Neuronal stem cell (in vitro differentiated cells): ENCODE measurements around the gene UCHL5. TPM values are rescaled to one million over a fixed set of nuclear protein-coding genes. Genes with fewer than 3 reads are reported as not detected.

Experiments used
- DNase-seq: peaks from one replicate; pipeline ENCODE4 v3.0.0-alpha.2; 2013; ENCODE audit warnings: low spot score
- H2AFZ ChIP-seq: one replicate; pipeline ENCODE4 v1.6.1; 2013; ENCODE audit warnings: mild to moderate bottlenecking, low read length, inconsistent platforms
- H2AK5ac ChIP-seq: 2 replicates; pipeline ENCODE4 v1.6.1; 2013; ENCODE audit warnings: low read depth, mild to moderate bottlenecking, inconsistent platforms, low read length, moderate library complexity, mixed read lengths
- H2BK120ac ChIP-seq: 2 replicates; pipeline ENCODE4 v1.6.1; 2013; ENCODE audit warnings: low read depth, mild to moderate bottlenecking, inconsistent platforms, low read length, moderate library complexity, mixed read lengths
- H2BK12ac ChIP-seq: one replicate; pipeline ENCODE4 v1.6.1; 2013; ENCODE audit warnings: low read length, inconsistent platforms
- H2BK15ac ChIP-seq: 2 replicates; pipeline ENCODE4 v1.6.1; 2013; ENCODE audit warnings: mild to moderate bottlenecking, low read length, inconsistent platforms, mixed read lengths
- H2BK5ac ChIP-seq: one replicate; pipeline ENCODE4 v1.6.1; 2013; ENCODE audit warnings: inconsistent platforms, mild to moderate bottlenecking, low read length, moderate library complexity
- H3K14ac ChIP-seq: one replicate; pipeline ENCODE4 v1.6.1; 2013; ENCODE audit warnings: low read length, inconsistent platforms
- H3K18ac ChIP-seq: 2 replicates; pipeline ENCODE4 v1.6.1; 2013; ENCODE audit warnings: low read length, inconsistent platforms
- H3K23ac ChIP-seq: 2 replicates; pipeline ENCODE4 v1.6.1; 2013; ENCODE audit warnings: low read depth, mild to moderate bottlenecking, mixed read lengths, low read length, inconsistent platforms; ENCODE audit not compliant: poor library complexity
- H3K27ac ChIP-seq: replicated peaks from 3 replicates; pipeline ENCODE4 v1.5.1; 2013; ENCODE audit warnings: low read length, inconsistent platforms
- H3K27me3 ChIP-seq, 3 experiments: 2 replicates each; pipeline ENCODE4 v1.6.1; 2013; ENCODE audit warnings: low read length in 3 of 3, mild to moderate bottlenecking in 2 of 3, inconsistent platforms in 1 of 3, low read depth in 1 of 3, mixed read lengths in 1 of 3, moderate library complexity in 1 of 3; ENCODE audit not compliant: control insufficient read depth in 3 of 3, insufficient read depth in 3 of 3
- H3K36me3 ChIP-seq, 2 donors: replicated peaks in 1 of 2; 2 replicates each; pipeline ENCODE4 v1.6.1; 2013; ENCODE audit warnings: low read length in 2 of 2; ENCODE audit not compliant: control insufficient read depth in 2 of 2, insufficient read depth in 2 of 2
- H3K4ac ChIP-seq: 2 replicates; pipeline ENCODE4 v1.6.1; 2013; ENCODE audit warnings: inconsistent platforms, mild to moderate bottlenecking, low read length, moderate library complexity
- H3K4me1 ChIP-seq, 2 donors: 1 replicate in 1 of 2; 2 replicates in 1 of 2; pipeline ENCODE4 v1.6.1; 2013; ENCODE audit warnings: low read length in 2 of 2, low read depth in 1 of 2; ENCODE audit not compliant: control insufficient read depth in 2 of 2, insufficient read depth in 1 of 2
- H3K4me2 ChIP-seq: one replicate; pipeline ENCODE4 v1.6.1; 2013; ENCODE audit warnings: mild to moderate bottlenecking, low read length, inconsistent platforms; ENCODE audit not compliant: insufficient read depth, poor library complexity, severe bottlenecking
- H3K4me3 ChIP-seq, 2 donors: 2 replicates each; pipeline ENCODE4 v1.5.1; 2013; ENCODE audit warnings: low read length in 2 of 2, mild to moderate bottlenecking in 2 of 2, inconsistent platforms in 1 of 2, moderate library complexity in 1 of 2
- H3K79me1 ChIP-seq: one replicate; pipeline ENCODE4 v1.6.1; 2013; ENCODE audit warnings: low read depth, mild to moderate bottlenecking, inconsistent platforms, low read length, moderate library complexity
- H3K9ac ChIP-seq: one replicate; pipeline ENCODE4 v1.6.1; 2013; ENCODE audit warnings: mild to moderate bottlenecking, low read depth, low read length, inconsistent platforms; ENCODE audit not compliant: poor library complexity
- H3K9me3 ChIP-seq, 2 donors: replicated peaks in 1 of 2; 2 replicates each; pipeline versions ENCODE3 to v1.6.1; 2013; ENCODE audit warnings: low read length in 2 of 2, mild to moderate bottlenecking in 2 of 2, inconsistent platforms in 1 of 2, low read depth in 1 of 2, mixed read lengths in 1 of 2, moderate library complexity in 1 of 2; ENCODE audit not compliant: control insufficient read depth in 2 of 2, insufficient read depth in 1 of 2
- H4K8ac ChIP-seq: one replicate; pipeline ENCODE4 v1.6.1; 2013; ENCODE audit warnings: low read depth, mild to moderate bottlenecking, inconsistent platforms, low read length, moderate library complexity
- H4K91ac ChIP-seq: one replicate; pipeline ENCODE4 v1.6.1; 2013; ENCODE audit warnings: low read length, low read depth, mild to moderate bottlenecking, inconsistent platforms; ENCODE audit not compliant: poor library complexity
- WGBS, 2 donors: extraction: QIAGEN DNeasy Blood & Tissue Kit; methylation state at CpG; one replicate each; pipeline ENCODE4 v1.1.7; 2013; ENCODE audit warnings: missing lambda C conversion rate in 2 of 2, mixed read lengths in 1 of 2; ENCODE audit not compliant: insufficient read length in 2 of 2, insufficient replicate concordance in 1 of 2; ENCODE audit errors: extremely low coverage in 2 of 2; 5-methylcytosine and 5-hydroxymethylcytosine counted together
- small RNA-seq: library from polyadenylated mRNA; stranded (forward); fragments of <200 nt; extraction: miRNeasy Mini kit (QIAGEN cat#:217004); gene quantifications from one replicate; pipeline ENCODE3, GENCODE V24; 2013; ENCODE audit not compliant: insufficient read depth

UCHL5 gene

GRCh38 chr1:192967211-192967877 lies 91.8 kb downstream of the UCHL5 start:
- H3K4me1 ChIP-seq = no peaks in the 10 kb centered on the region
- no CpG with 5 or more reads among the region's 2 CpGs for WGBS, 2 donors
- H3K23ac ChIP-seq = no peak overlapping the region
- no peak overlapping the region for H3K4ac ChIP-seq
- no peak overlapping the region for H3K4me3 ChIP-seq
- no peaks in the 10 kb centered on the region for H3K27me3 ChIP-seq
- H3K14ac ChIP-seq = no peak overlapping the region
- DNase-seq = no peak
- H3K18ac ChIP-seq = no peak overlapping the region
- no peak overlapping the region for H3K27ac ChIP-seq
- no peak overlapping the region for H2BK120ac ChIP-seq
- no peak overlapping the region for H3K4me2 ChIP-seq
- H3K79me1 ChIP-seq = no peaks in the 10 kb centered on the region
- H2AK5ac ChIP-seq = no peak overlapping the region
- H3K9me3 ChIP-seq = no peaks in the 10 kb centered on the region
- no peak overlapping the region for H2BK15ac ChIP-seq
- no peak overlapping the region for H4K91ac ChIP-seq
- no peak overlapping the region for H2AFZ ChIP-seq
- no peaks in the 10 kb centered on the region for H3K36me3 ChIP-seq
- H2BK12ac ChIP-seq = no peak overlapping the region
- no peak overlapping the region for H2BK5ac ChIP-seq
- no peak overlapping the region for H4K8ac ChIP-seq
- no peak overlapping the region for H3K9ac ChIP-seq

- no peak overlapping the region for H2BK15ac ChIP-seq
- no peaks in the 10 kb centered on the region for H3K27me3 ChIP-seq
- H3K4me3 ChIP-seq = no peak overlapping the region
- WGBS, 2 donors = no CpG with 5 or more reads among the region's 2 CpGs
- H2AK5ac ChIP-seq = no peak overlapping the region
- no peak overlapping the region for H4K91ac ChIP-seq
- no peaks in the 10 kb centered on the region for H3K9me3 ChIP-seq
- H3K9ac ChIP-seq = no peak overlapping the region
- H3K4ac ChIP-seq = no peak overlapping the region
- H4K8ac ChIP-seq = no peak overlapping the region
- no peak overlapping the region for H3K4me2 ChIP-seq
- H3K36me3 ChIP-seq = no peaks in the 10 kb centered on the region
- no peak overlapping the region for H3K27ac ChIP-seq
- H3K18ac ChIP-seq = no peak overlapping the region
- H2BK5ac ChIP-seq = no peak overlapping the region
- no peak overlapping the region for H2BK12ac ChIP-seq
- no peaks in the 10 kb centered on the region for H3K79me1 ChIP-seq
- no peak for DNase-seq
- no peaks in the 10 kb centered on the region for H3K4me1 ChIP-seq
- H2BK120ac ChIP-seq = no peak overlapping the region
- H2AFZ ChIP-seq = no peak overlapping the region
- no peak overlapping the region for H3K14ac ChIP-seq
- no peak overlapping the region for H3K23ac ChIP-seq
Measured at GRCh38 chr1:192966073-192966472, 93.1 kb downstream of the UCHL5 start.

GRCh38 chr1:192962901-192963300 lies 96.3 kb downstream of the UCHL5 start:
- Histone ChIP-seq H2AFZ (no peak overlapping the region), H4K8ac (no peak overlapping the region), H2AK5ac (no peak overlapping the region), H2BK120ac (no peak overlapping the region), H2BK5ac (no peak overlapping the region), H3K4me2 (no peak overlapping the region), H3K9ac (no peak overlapping the region), H4K91ac (no peak overlapping the region), H3K4me3 (no peak overlapping the region), H3K27me3 (no peaks in the 10 kb centered on the region), H3K27ac (no peak overlapping the region), H3K4ac (no peak overlapping the region), H3K18ac (no peak overlapping the region), H3K9me3 (no peaks in the 10 kb centered on the region), H3K79me1 (no peaks in the 10 kb centered on the region), H3K23ac (no peak overlapping the region), H3K36me3 (no peaks in the 10 kb centered on the region), H3K14ac (no peak overlapping the region), H3K4me1 (no peaks in the 10 kb centered on the region), H2BK12ac (no peak overlapping the region), H2BK15ac (no peak overlapping the region)
- WGBS, 2 donors = no CpG with 5 or more reads among the region's 2 CpGs
- DNase-seq = no peak

Small RNA genes lying within 50 kb of the gene (small RNA-seq; reads per million reads assigned to genes)
- not detected for gene SCARNA18B
